HepG2 (cell line): Measurements from ENCODE around the gene AFF2. TPM values are rescaled to one million over a fixed set of nuclear protein-coding genes. Genes with fewer than 3 reads are reported as not detected.

ENCODE experiments used
- ATAC-seq: fragments of 200-7000 bp; cut with Tn5 transposase; 3 replicates; pipeline ENCODE4 v1.9.1; 2020; ENCODE audit warnings: mild to moderate bottlenecking, moderate library complexity
- BruUV-seq: library from RNA; stranded (reverse); fragments of 400-500 nt; replicated peaks from 2 replicates; lab custom pipeline; 2021; lab: Mats Ljungman, UMichigan
- CTCF ChIA-PET: fragments of 300-600 bp; formaldehyde crosslinking; extraction: SDS; loops from one replicate; lab custom pipeline; 2021; ENCODE audit warnings: low total read pairs, inconsistent platforms, low intra/inter-chr PET ratio; lab: Yijun Ruan, JAX
- POLR2A ChIA-PET: fragments of 350-600 bp; sonication (Branson Sonifier 250); formaldehyde crosslinking; loops from one replicate; lab custom pipeline; 2020; ENCODE audit warnings: antibody characterized with exemption, inconsistent platforms; lab: Yijun Ruan, JAX
- DNase-seq: peaks from one replicate; pipeline ENCODE4 v3.0.0-alpha.2; 2015; ENCODE audit warnings: low spot score
- FAIRE-seq: peaks from 3 replicates; lab custom pipeline; 2011; peaks lifted over from hg19 to GRCh38; lab: Jason Lieb, UNC
- H2AFZ ChIP-seq: one replicate; pipeline ENCODE4 v1.6.1; 2011; ENCODE audit warnings: low read length, inconsistent platforms
- H3K27ac ChIP-seq: fragments of 300-600 bp; 3 replicates; pipeline ENCODE4 v1.8.0; 2011; ENCODE audit warnings: mixed run types, mild to moderate bottlenecking, mixed read lengths, low read length, inconsistent platforms; ENCODE audit not compliant: insufficient read depth; ENCODE audit errors: extremely low read length
- H3K27me3 ChIP-seq, 2 experiments: fragments of 200-600 bp in 1 of 2; 2 replicates in 1 of 2; 3 replicates in 1 of 2; pipeline versions ENCODE4 v1.6.0 to v1.8.0; 2011; ENCODE audit warnings: low read length in 2 of 2, mild to moderate bottlenecking in 2 of 2, moderate library complexity in 2 of 2, inconsistent platforms in 1 of 2; ENCODE audit not compliant: insufficient read depth in 2 of 2, control insufficient read depth in 1 of 2
- H3K36me3 ChIP-seq, 2 experiments: fragments of 200-600 bp in 1 of 2; replicated peaks in 1 of 2; 2 replicates in 1 of 2; 3 replicates in 1 of 2; pipeline versions ENCODE4 v1.5.1 to v1.8.0; 2011; ENCODE audit warnings: low read length in 2 of 2, inconsistent platforms in 1 of 2; ENCODE audit not compliant: insufficient read depth in 2 of 2, control insufficient read depth in 1 of 2
- H3K4me1 ChIP-seq: 2 replicates; pipeline ENCODE4 v1.5.1; 2012; ENCODE audit warnings: low read length, inconsistent platforms; ENCODE audit not compliant: insufficient read depth
- H3K4me2 ChIP-seq: 2 replicates; pipeline ENCODE4 v1.6.0; 2011; ENCODE audit warnings: low read depth, low read length, inconsistent platforms
- H3K4me3 ChIP-seq, 3 experiments: fragments of 200-600 bp in 1 of 3; sonication (generic), shearing (Covaris generic) in 1 of 3; replicated peaks in 1 of 3; 2 replicates each; pipeline ENCODE4 v1.5.1; 2011 to 2016; ENCODE audit warnings: low read length in 3 of 3, inconsistent platforms in 2 of 3, low read depth in 2 of 3, mild to moderate bottlenecking in 2 of 3, control low read depth in 1 of 3, mixed read lengths in 1 of 3; ENCODE audit not compliant: insufficient read depth in 1 of 3
- H3K79me2 ChIP-seq: one replicate; pipeline ENCODE4 v1.6.1; 2011; ENCODE audit warnings: low read length, inconsistent platforms; ENCODE audit not compliant: insufficient read depth
- H3K9ac ChIP-seq: 2 replicates; pipeline ENCODE4 v1.6.0; 2011; ENCODE audit warnings: mild to moderate bottlenecking, low read depth, low read length, inconsistent platforms; ENCODE audit not compliant: insufficient read depth
- H3K9me3 ChIP-seq: 2 replicates; pipeline ENCODE4 v1.5.1; 2012; ENCODE audit warnings: mild to moderate bottlenecking, low read length
- H4K20me1 ChIP-seq: 2 replicates; pipeline ENCODE4 v1.6.0; 2011; ENCODE audit warnings: inconsistent platforms, mild to moderate bottlenecking, low read length, moderate library complexity; ENCODE audit not compliant: insufficient read depth
- KDM1A ChIP-seq: IDR thresholded peaks from 2 replicates; pipeline ENCODE4 v1.6.1; 2016; ENCODE audit warnings: missing compliant biosample characterization
- PAF1 ChIP-seq: IDR thresholded peaks from 2 replicates; pipeline ENCODE4 v1.6.1; 2016; ENCODE audit warnings: missing genetic modification reagents, missing compliant biosample characterization
- RARG ChIP-seq: sonication (generic); formaldehyde crosslinking; IDR thresholded peaks from 2 replicates; pipeline ENCODE4 v1.4.0; 2020; ENCODE audit warnings: low read depth, mild to moderate bottlenecking, missing genetic modification reagents
- SALL1 ChIP-seq: sonication (generic); formaldehyde crosslinking; IDR thresholded peaks from 2 replicates; pipeline ENCODE4 v1.8.0; 2022; ENCODE audit warnings: mild to moderate bottlenecking, missing genetic modification reagents
- SRF ChIP-seq: IDR thresholded peaks from 2 replicates; pipeline ENCODE4 v1.6.1; 2011; ENCODE audit warnings: mild to moderate bottlenecking, low read depth, low read length, moderate library complexity
- TBL1XR1 ChIP-seq: fragments of 150-350 bp; IDR thresholded peaks from 2 replicates; pipeline ENCODE4 v1.6.1; 2014; ENCODE audit warnings: borderline replicate concordance, low read length; ENCODE audit not compliant: partially characterized antibody
- ZNF138 ChIP-seq: sonication (generic); formaldehyde crosslinking; IDR thresholded peaks from 2 replicates; pipeline ENCODE4 v1.5.0; 2020; ENCODE audit warnings: mild to moderate bottlenecking, low read depth, missing genetic modification reagents
- ZNF224 ChIP-seq: sonication (generic); formaldehyde crosslinking; IDR thresholded peaks from 2 replicates; pipeline ENCODE4 v1.5.0; 2020; ENCODE audit warnings: mild to moderate bottlenecking, missing genetic modification reagents
- ZNF326 ChIP-seq: sonication (generic); formaldehyde crosslinking; IDR thresholded peaks from 2 replicates; pipeline ENCODE4 v1.4.0; 2020; ENCODE audit warnings: missing genetic modification reagents, borderline replicate concordance
- ZNF441 ChIP-seq: sonication (generic); formaldehyde crosslinking; IDR thresholded peaks from 2 replicates; pipeline ENCODE4 v1.7.0; 2021; ENCODE audit warnings: missing genetic modification reagents, borderline replicate concordance
- ZNF816 ChIP-seq: sonication (generic); formaldehyde crosslinking; IDR thresholded peaks from 2 replicates; pipeline ENCODE4 v1.8.0; 2022; ENCODE audit warnings: missing genetic modification reagents, mild to moderate bottlenecking, borderline replicate concordance
- in situ Hi-C: cut with HindIII; loops from 2 replicates; pipeline ENCODE4 v1.10.0; 2017; ENCODE audit warnings: low pct_unique_long_range_greater_than_20kb; ENCODE audit not compliant: extremely low pct_ligation_motif_present
- intact Hi-C: fragments of 100-400 bp; cut with micrococcal nuclease; formaldehyde crosslinking; loops from one replicate; pipeline ENCODE4 v1.10.0; 2022; ENCODE audit not compliant: unreplicated experiment
- polyA plus RNA-seq, 8 experiments: library from polyadenylated mRNA; depleted of rRNA in 3 of 8; stranded (reverse) in 7 of 8; unstranded in 1 of 8; fragments of >200 nt; fragmentation: Illumina TruSeq in 4 of 8; extraction: Trizol in 4 of 8; gene quantifications; 2 replicates each; pipeline versions ENCODE4 v1.2.1 to v1.2.3, GENCODE V29; 2011 to 2016; ENCODE audit warnings: low read depth in 4 of 8, missing spikeins in 1 of 8, mixed read lengths in 1 of 8; ENCODE audit not compliant: insufficient read depth in 1 of 8
- total RNA-seq, 5 experiments: library from RNA; depleted of rRNA; stranded (reverse); fragments of >200 nt; fragmentation: Illumina TruSeq; extraction: Trizol; gene quantifications; 2 replicates each; pipeline ENCODE4 v1.2.3, GENCODE V29; 2016; ENCODE audit warnings: low read depth in 1 of 5
- TF ChIP-seq, protein P1 (sequence below): sonication (generic); formaldehyde crosslinking; IDR thresholded peaks from 2 replicates; pipeline ENCODE4 v1.8.0; 2023; ENCODE audit warnings: mild to moderate bottlenecking, missing genetic modification reagents
- TF ChIP-seq, protein P2 (sequence below): sonication (generic); formaldehyde crosslinking; IDR thresholded peaks from 2 replicates; pipeline ENCODE4 v1.5.1; 2020; ENCODE audit warnings: mild to moderate bottlenecking, missing genetic modification reagents, borderline replicate concordance
- TF ChIP-seq, protein P3 (sequence below): sonication (generic); formaldehyde crosslinking; IDR thresholded peaks from 2 replicates; pipeline ENCODE4; 2020; ENCODE audit warnings: missing genetic modification reagents, mild to moderate bottlenecking, borderline replicate concordance

The AFF2 gene
- total and polyA plus RNA-seq, 2 of the 13 experiments (the other 11 are each of a cell fraction or from before 2014, with no cell fraction given) = not detected

DNA sequence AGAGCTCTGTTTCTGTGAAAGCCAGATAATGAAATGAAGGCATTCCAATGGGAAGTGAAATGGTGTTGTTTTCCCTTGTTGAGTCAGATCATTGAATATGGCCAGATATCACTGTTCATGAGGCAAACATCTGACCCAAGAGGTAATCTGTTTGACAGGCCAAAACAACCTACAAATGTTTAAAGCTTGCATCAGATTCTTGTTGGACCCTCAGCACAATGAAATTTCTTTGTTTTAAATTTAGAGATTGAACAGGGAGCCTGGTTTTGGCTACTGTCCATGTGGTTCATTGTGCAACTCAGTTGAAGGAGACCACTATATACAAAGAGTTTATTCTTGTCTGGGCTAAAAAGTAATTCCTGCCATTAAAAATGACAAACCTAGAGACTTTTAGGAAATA is 159.1 kb downstream of the AFF2 start (continued):
- TF ChIP-seq SALL1 (no peak), ZNF224 (CRISPR knock-in tag) (no peak)
- TF ChIP-seq, protein P1, sequence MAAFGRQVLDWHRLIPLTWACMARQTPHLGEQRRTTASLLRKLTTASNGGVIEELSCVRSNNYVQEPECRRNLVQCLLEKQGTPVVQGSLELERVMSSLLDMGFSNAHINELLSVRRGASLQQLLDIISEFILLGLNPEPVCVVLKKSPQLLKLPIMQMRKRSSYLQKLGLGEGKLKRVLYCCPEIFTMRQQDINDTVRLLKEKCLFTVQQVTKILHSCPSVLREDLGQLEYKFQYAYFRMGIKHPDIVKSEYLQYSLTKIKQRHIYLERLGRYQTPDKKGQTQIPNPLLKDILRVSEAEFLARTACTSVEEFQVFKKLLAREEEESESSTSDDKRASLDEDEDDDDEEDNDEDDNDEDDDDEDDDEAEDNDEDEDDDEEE (CRISPR knock-in tag) = no peak

DNA sequence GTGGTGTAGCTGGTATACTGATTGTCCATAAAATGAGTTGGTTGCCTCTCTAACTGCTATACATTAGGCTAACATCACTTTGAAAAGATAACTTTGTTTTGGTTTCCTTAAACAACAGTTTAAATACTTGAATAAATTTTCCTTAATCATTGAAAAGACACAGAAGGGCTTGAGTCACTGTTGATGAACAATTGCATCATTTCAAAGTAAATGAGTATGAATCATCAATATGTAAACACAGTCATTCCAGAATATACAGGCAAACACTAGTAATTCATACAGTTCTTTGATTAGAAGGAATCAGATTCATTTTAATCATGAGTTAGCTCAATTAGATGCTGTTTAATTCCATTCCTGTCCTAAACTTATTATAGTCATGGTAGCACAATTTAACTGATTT is 160.6 kb downstream of the AFF2 start:
- TF ChIP-seq KDM1A (CRISPR knock-in tag) = no peak
- TF ChIP-seq RARG (CRISPR knock-in tag) = no peak
- TF ChIP-seq ZNF816 (CRISPR knock-in tag) = no peak
- no peak for TF ChIP-seq ZNF326 (CRISPR knock-in tag)
- no peak for TF ChIP-seq ZNF441
- no peak for TF ChIP-seq PAF1 (CRISPR knock-in tag)
- TF ChIP-seq ZNF138 (CRISPR knock-in tag) = no peak
- TF ChIP-seq, protein P2, sequence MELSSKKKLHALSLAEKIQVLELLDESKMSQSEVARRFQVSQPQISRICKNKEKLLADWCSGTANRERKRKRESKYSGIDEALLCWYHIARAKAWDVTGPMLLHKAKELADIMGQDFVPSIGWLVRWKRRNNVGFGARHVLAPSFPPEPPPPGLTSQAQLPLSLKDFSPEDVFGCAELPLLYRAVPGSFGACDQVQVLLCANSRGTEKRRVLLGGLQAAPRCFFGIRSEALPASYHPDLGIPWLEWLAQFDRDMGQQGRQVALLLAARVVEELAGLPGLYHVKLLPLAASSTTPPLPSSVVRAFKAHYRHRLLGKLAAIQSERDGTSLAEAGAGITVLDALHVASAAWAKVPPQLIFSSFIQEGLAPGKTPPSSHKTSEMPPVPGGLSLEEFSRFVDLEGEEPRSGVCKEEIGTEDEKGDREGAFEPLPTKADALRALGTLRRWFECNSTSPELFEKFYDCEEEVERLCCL = no peak
- TF ChIP-seq TBL1XR1 = no peak
- TF ChIP-seq, protein P3, sequence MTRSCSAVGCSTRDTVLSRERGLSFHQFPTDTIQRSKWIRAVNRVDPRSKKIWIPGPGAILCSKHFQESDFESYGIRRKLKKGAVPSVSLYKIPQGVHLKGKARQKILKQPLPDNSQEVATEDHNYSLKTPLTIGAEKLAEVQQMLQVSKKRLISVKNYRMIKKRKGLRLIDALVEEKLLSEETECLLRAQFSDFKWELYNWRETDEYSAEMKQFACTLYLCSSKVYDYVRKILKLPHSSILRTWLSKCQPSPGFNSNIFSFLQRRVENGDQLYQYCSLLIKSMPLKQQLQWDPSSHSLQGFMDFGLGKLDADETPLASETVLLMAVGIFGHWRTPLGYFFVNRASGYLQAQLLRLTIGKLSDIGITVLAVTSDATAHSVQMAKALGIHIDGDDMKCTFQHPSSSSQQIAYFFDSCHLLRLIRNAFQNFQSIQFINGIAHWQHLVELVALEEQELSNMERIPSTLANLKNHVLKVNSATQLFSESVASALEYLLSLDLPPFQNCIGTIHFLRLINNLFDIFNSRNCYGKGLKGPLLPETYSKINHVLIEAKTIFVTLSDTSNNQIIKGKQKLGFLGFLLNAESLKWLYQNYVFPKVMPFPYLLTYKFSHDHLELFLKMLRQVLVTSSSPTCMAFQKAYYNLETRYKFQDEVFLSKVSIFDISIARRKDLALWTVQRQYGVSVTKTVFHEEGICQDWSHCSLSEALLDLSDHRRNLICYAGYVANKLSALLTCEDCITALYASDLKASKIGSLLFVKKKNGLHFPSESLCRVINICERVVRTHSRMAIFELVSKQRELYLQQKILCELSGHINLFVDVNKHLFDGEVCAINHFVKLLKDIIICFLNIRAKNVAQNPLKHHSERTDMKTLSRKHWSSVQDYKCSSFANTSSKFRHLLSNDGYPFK (CRISPR knock-in tag) = no peak
- no peak for TF ChIP-seq SRF
- TF ChIP-seq, all 625 proteins: peak for 0
- no peak for DNase-seq
- Histone ChIP-seq H3K4me3 (no peak overlapping the region), H3K9me3 (no peaks in the 10 kb centered on the region; the same call in 1 of the 2 replicates), H3K36me3 (no peaks in the 10 kb centered on the region), H3K79me2 (no peaks in the 10 kb centered on the region), H3K27me3 (no peaks in the 10 kb centered on the region), H3K27ac (no peak overlapping the region), H3K9ac (no peak overlapping the region), H3K4me1 (no peaks in the 10 kb centered on the region), H2AFZ (no peak overlapping the region), H3K4me2 (no peak overlapping the region), H4K20me1 (no peaks in the 10 kb centered on the region)
- ATAC-seq = no peak
- BruUV-seq = no TSS peak
- POLR2A ChIA-PET = no interaction called here
- FAIRE-seq = no peak
- intact Hi-C loops (no loop called here), in situ Hi-C loops (no loop called here)
- CTCF ChIA-PET = no interaction called here
